IMR-90 (cell line): Measurements from ENCODE around the gene GAGE12J. TPM values are rescaled to one million over a fixed set of nuclear protein-coding genes. Genes with fewer than 3 reads are reported as not detected.
"Not testable (repeated sequence)": the region's sequence is repeated elsewhere in the genome, so short reads cannot be mapped to it uniquely, and the experiment has no call there.

Experiments
- ATAC-seq: fragments of 200-7000 bp; cut with Tn5 transposase; 2 replicates; pipeline ENCODE4 v1.9.1; 2020; ENCODE audit warnings: low read depth, mild to moderate bottlenecking, moderate library complexity
- BruUV-seq: library from RNA; stranded (reverse); fragments of 400-500 nt; replicated peaks from 2 replicates; lab custom pipeline; 2021; lab: Mats Ljungman, UMichigan
- CTCF ChIA-PET: fragments of 300-600 bp; formaldehyde crosslinking; extraction: SDS; loops from one replicate; lab custom pipeline; 2021; ENCODE audit warnings: antibody characterized with exemption; lab: Yijun Ruan, JAX
- POLR2A ChIA-PET: fragments of 300-600 bp; sonication (Branson Sonifier 250); formaldehyde crosslinking; loops from one replicate; lab custom pipeline; 2022; ENCODE audit warnings: antibody characterized with exemption; ENCODE audit not compliant: unreplicated experiment; lab: Charles Lee
- DNase-seq: peaks from one replicate; pipeline ENCODE4 v3.0.0; 2013
- H2AFZ ChIP-seq: replicated peaks from 2 replicates; pipeline ENCODE3; 2013; ENCODE audit warnings: low read length, mild to moderate bottlenecking; ENCODE audit not compliant: poor library complexity
- H2AK5ac ChIP-seq: 2 replicates; pipeline ENCODE4 v1.6.1; 2013; ENCODE audit warnings: low read depth, low read length, inconsistent platforms
- H2AK9ac ChIP-seq: replicated peaks from 2 replicates; pipeline ENCODE3; 2013; ENCODE audit warnings: mild to moderate bottlenecking, low read depth, low read length, moderate library complexity; ENCODE audit not compliant: poor library complexity
- H2BK120ac ChIP-seq: 2 replicates; pipeline ENCODE4 v1.6.1; 2013; ENCODE audit warnings: low read depth, low read length, inconsistent platforms
- H2BK15ac ChIP-seq: 3 replicates; pipeline ENCODE4 v1.6.1; 2013; ENCODE audit warnings: low read depth, low read length, inconsistent platforms
- H2BK20ac ChIP-seq: 2 replicates; pipeline ENCODE4 v1.6.1; 2013; ENCODE audit warnings: low read depth, mild to moderate bottlenecking, inconsistent platforms, low read length, moderate library complexity
- H2BK5ac ChIP-seq: 2 replicates; pipeline ENCODE4 v1.6.1; 2013; ENCODE audit warnings: mild to moderate bottlenecking, low read depth, low read length, inconsistent platforms; ENCODE audit not compliant: poor library complexity, severe bottlenecking
- H3K14ac ChIP-seq: replicated peaks from 2 replicates; pipeline ENCODE4 v1.6.1; 2013; ENCODE audit warnings: low read depth, low read length, inconsistent platforms
- H3K18ac ChIP-seq: 2 replicates; pipeline ENCODE4 v1.6.1; 2013; ENCODE audit warnings: low read depth, low read length, control low read depth
- H3K23ac ChIP-seq: 2 replicates; pipeline ENCODE4 v1.6.1; 2013; ENCODE audit warnings: low read depth, low read length, inconsistent platforms
- H3K27ac ChIP-seq: 2 replicates; pipeline ENCODE4 v1.5.1; 2013; ENCODE audit warnings: mild to moderate bottlenecking, control low read depth, low read length; ENCODE audit not compliant: insufficient read depth
- H3K27me3 ChIP-seq: 2 replicates; pipeline ENCODE4 v1.6.1; 2013; ENCODE audit warnings: low read length; ENCODE audit not compliant: control insufficient read depth, insufficient read depth
- H3K36me3 ChIP-seq: 2 replicates; pipeline ENCODE4 v1.6.1; 2013; ENCODE audit warnings: low read length, mixed read lengths; ENCODE audit not compliant: control insufficient read depth, insufficient read depth
- H3K4ac ChIP-seq: 2 replicates; pipeline ENCODE4 v1.6.1; 2013; ENCODE audit warnings: low read depth, low read length, inconsistent platforms
- H3K4me1 ChIP-seq: 2 replicates; pipeline ENCODE4 v1.6.1; 2013; ENCODE audit warnings: low read length, mixed read lengths; ENCODE audit not compliant: control insufficient read depth, insufficient read depth
- H3K4me2 ChIP-seq: 2 replicates; pipeline ENCODE4 v1.6.1; 2013; ENCODE audit warnings: low read depth, mild to moderate bottlenecking, control low read depth, low read length, moderate library complexity
- H3K4me3 ChIP-seq: 2 replicates; pipeline ENCODE4 v1.5.1; 2013; ENCODE audit warnings: low read depth, mild to moderate bottlenecking, control low read depth, low read length, moderate library complexity; ENCODE audit not compliant: insufficient read depth
- H3K56ac ChIP-seq: 2 replicates; pipeline ENCODE4 v1.6.1; 2013; ENCODE audit warnings: low read length, inconsistent platforms; ENCODE audit not compliant: insufficient read depth; ENCODE audit errors: extremely low read depth
- H3K79me1 ChIP-seq, 2 experiments: 2 replicates each; pipeline ENCODE4 v1.6.1; 2013; ENCODE audit warnings: low read length in 2 of 2, inconsistent platforms in 1 of 2, low read depth in 1 of 2
- H3K9ac ChIP-seq: 2 replicates; pipeline ENCODE4 v1.6.1; 2013; ENCODE audit warnings: low read depth, low read length, control low read depth
- H3K9me1 ChIP-seq: 2 replicates; pipeline ENCODE4 v1.6.1; 2013; ENCODE audit warnings: low read length, inconsistent platforms; ENCODE audit not compliant: insufficient read depth
- H3K9me3 ChIP-seq: 2 replicates; pipeline ENCODE4 v1.6.1; 2013; ENCODE audit warnings: low read length; ENCODE audit not compliant: control insufficient read depth, insufficient read depth
- H4K20me1 ChIP-seq: 2 replicates; pipeline ENCODE4 v1.6.1; 2013; ENCODE audit warnings: low read length, inconsistent platforms; ENCODE audit not compliant: insufficient read depth
- H4K5ac ChIP-seq: 2 replicates; pipeline ENCODE4 v1.6.1; 2013; ENCODE audit warnings: mild to moderate bottlenecking, low read depth, low read length, control low read depth
- H4K8ac ChIP-seq, 2 experiments: 2 replicates each; pipeline ENCODE4 v1.6.1; 2013; ENCODE audit warnings: low read depth in 2 of 2, low read length in 2 of 2, control low read depth in 1 of 2, inconsistent platforms in 1 of 2
- H4K91ac ChIP-seq: 2 replicates; pipeline ENCODE4 v1.6.1; 2013; ENCODE audit warnings: low read depth, low read length, inconsistent platforms; ENCODE audit not compliant: insufficient read depth
- FOS ChIP-seq: fragments of 150-350 bp; IDR thresholded peaks from 2 replicates; pipeline ENCODE4 v1.6.1; 2016; ENCODE audit warnings: low read depth, low read length
- MAZ ChIP-seq: IDR thresholded peaks from 2 replicates; pipeline ENCODE4 v1.6.1; 2012; ENCODE audit warnings: low read depth, mild to moderate bottlenecking, low read length, improper control_type of control experiment, moderate library complexity, borderline replicate concordance
- POLR2A ChIP-seq: IDR thresholded peaks from 2 replicates; pipeline ENCODE4 v1.6.1; 2012; ENCODE audit warnings: mild to moderate bottlenecking, low read depth, low read length
- SMC3 ChIP-seq: fragments of 150-350 bp; IDR thresholded peaks from 2 replicates; pipeline ENCODE4 v1.6.1; 2016; ENCODE audit warnings: low read depth, mild to moderate bottlenecking, antibody characterized with exemption, low read length, moderate library complexity
- WGBS, 2 experiments: methylation state at CpG; one replicate each; pipeline versions ENCODE4 v1.1.5 to v1.1.7; 2013; ENCODE audit warnings: missing lambda C conversion rate in 2 of 2; ENCODE audit not compliant: insufficient read length in 1 of 2; ENCODE audit errors: extremely low coverage in 2 of 2; 5-methylcytosine and 5-hydroxymethylcytosine counted together
- dilution Hi-C: fragments of 300-500 bp; cut with HindIII; formaldehyde crosslinking; loops from one replicate; pipeline ENCODE4 v1.14.3; 2018; ENCODE audit warnings: low sequenced_read_pairs; ENCODE audit not compliant: unreplicated experiment
- in situ Hi-C: fragments of 300-500 bp; cut with MboI; formaldehyde crosslinking; loops from 3 replicates; pipeline ENCODE4 v1.14.3; 2019; ENCODE audit warnings: low sequenced_read_pairs, inconsistent platforms, mixed read lengths
- intact Hi-C: fragments of 100-400 bp; cut with micrococcal nuclease; formaldehyde crosslinking; loops from 2 replicates; pipeline ENCODE4 v1.10.0; 2022
- polyA plus RNA-seq, 3 experiments: library from polyadenylated mRNA; depleted of rRNA; stranded (reverse); fragments of >200 nt; gene quantifications; 2 replicates each; pipeline ENCODE4 v1.2.3, GENCODE V29; 2012; ENCODE audit warnings: low replicate concordance in 1 of 3
- total RNA-seq: library from RNA; depleted of rRNA; stranded (reverse); fragments of >200 nt; gene quantifications from 2 replicates; pipeline ENCODE4 v1.2.3, GENCODE V29; 2012

GAGE12J gene
- total and polyA plus RNA-seq, 2 of the 4 experiments (the other 2 are of a cell fraction), result not detected

GRCh38 chrX:49303346-49303745, 18.5 kb upstream of the GAGE12J start, which contains the start of gene GAGE10:
Gene GAGE10 (plus strand): TSS chrX:49303646. CDS start chrX:49304860, 1,214 bp downstream.
- POLR2A ChIA-PET, result no interaction called here
- Histone ChIP-seq H2BK120ac (no peak within 1 kb of the TSS), H3K4me2 (no peak within 1 kb of the TSS), H3K9ac (no peak within 1 kb of the TSS), H3K9me3 (no peaks in the 10 kb centered on the region), H3K27me3 (peaks cover 3% of the 10 kb centered on the region; the same call in 1 of the 2 replicates), H3K79me1 (no peaks in the 10 kb centered on the region), H2AFZ (no peak within 1 kb of the TSS), H4K5ac (no peak within 1 kb of the TSS), H3K4me3 (no peak within 1 kb of the TSS), H3K4me1 (no peaks in the 10 kb centered on the region), H3K9me1 (no peaks in the 10 kb centered on the region), H4K20me1 (no peaks in the 10 kb centered on the region), H4K8ac (no peak within 1 kb of the TSS), H2BK20ac (no peak within 1 kb of the TSS), H3K27ac (no peak within 1 kb of the TSS), H3K23ac (no peak within 1 kb of the TSS), H3K18ac (no peak within 1 kb of the TSS), H3K14ac (no peak within 1 kb of the TSS), H3K56ac (no peak within 1 kb of the TSS), H2BK5ac (no peak within 1 kb of the TSS), H2BK15ac (no peak within 1 kb of the TSS), H2AK9ac (no peak within 1 kb of the TSS), H3K4ac (no peak within 1 kb of the TSS), H3K36me3 (no peaks in the 10 kb centered on the region), H2AK5ac (no peak within 1 kb of the TSS), H4K91ac (no peak within 1 kb of the TSS)
- 73% methylated on average over 3 of the region's 15 CpGs; no CpG with 5 or more reads in 1 of the 2 experiments for WGBS, 2 experiments
- no peak for DNase-seq
- intact Hi-C loops, result no loop called here
- in situ Hi-C loops, result no loop called here
- CTCF ChIA-PET, result no interaction called here
- dilution Hi-C loops, result no loop called here
- BruUV-seq, result no TSS peak
- no peak for ATAC-seq
- TF ChIP-seq SMC3 (no peak), POLR2A (no peak), MAZ (no peak), FOS (no peak)

DNA sequence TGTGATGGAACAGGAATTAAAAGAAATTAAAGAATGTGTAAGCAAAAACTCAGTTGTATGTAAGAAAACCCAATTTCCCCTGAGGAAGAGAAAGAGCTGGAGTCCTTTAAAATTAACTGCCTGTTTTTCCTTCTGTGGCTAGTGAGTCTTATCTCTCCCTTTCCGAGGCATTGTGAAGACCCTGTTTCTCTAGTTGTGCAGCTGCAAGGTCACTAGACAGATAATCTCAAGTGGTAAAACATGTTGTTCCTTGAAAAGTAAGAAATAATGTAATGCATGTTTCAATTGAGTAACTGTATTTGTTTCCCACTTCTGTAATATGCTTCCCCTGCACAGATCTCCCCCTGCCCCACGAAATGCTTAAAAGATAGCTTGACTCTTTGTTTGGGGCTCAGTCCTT, 14.1 kb upstream of the GAGE12J start:
- H2AFZ ChIP-seq, intact Hi-C loops, H3K14ac ChIP-seq, H4K20me1 ChIP-seq, H4K91ac ChIP-seq, H3K23ac ChIP-seq, ATAC-seq, H2AK9ac ChIP-seq, DNase-seq, H2BK15ac ChIP-seq, BruUV-seq, H3K4ac ChIP-seq, dilution Hi-C loops, H4K8ac ChIP-seq, CTCF ChIA-PET, H3K36me3 ChIP-seq, H4K5ac ChIP-seq, H3K4me3 ChIP-seq, POLR2A ChIA-PET, H3K4me1 ChIP-seq, H3K18ac ChIP-seq, in situ Hi-C loops, H3K9me3 ChIP-seq, H3K56ac ChIP-seq, H3K9me1 ChIP-seq, H2BK120ac ChIP-seq, H3K4me2 ChIP-seq, H3K27ac ChIP-seq, H3K27me3 ChIP-seq, H2AK5ac ChIP-seq, H2BK20ac ChIP-seq, H3K79me1 ChIP-seq, H3K9ac ChIP-seq, H2BK5ac ChIP-seq: not testable (repeated sequence)
- WGBS, 2 experiments, result no CpG with 5 or more reads among the region's 2 CpGs
